ENCODE measurements around the gene ATP5F1D.

Gene ATP5F1D

GRCh38 chr19:1220976-1221903, 20.3 kb upstream of the ATP5F1D start:
- peak; percentile 54 for DNase-seq (ENCODE audit: low spot score)

- DNase-seq (ENCODE audit: low spot score), result no peak
These were observed 19.7 kb upstream of the ATP5F1D start for GRCh38 chr19:1221904-1222255.

GRCh38 chr19:1222394-1222793, 19.2 kb upstream of the ATP5F1D start:
- no peak for DNase-seq (ENCODE audit: low spot score)

GRCh38 chr19:1223018-1223855, 18.3 kb upstream of the ATP5F1D start:
- DNase-seq (ENCODE audit: low spot score), result peak; percentile 75

GRCh38 chr19:1224047-1224825, 17.3 kb upstream of the ATP5F1D start:
- no peak for DNase-seq (ENCODE audit: low spot score)

- no peak for DNase-seq (ENCODE audit: low spot score)
These were observed 16.7 kb upstream of the ATP5F1D start for GRCh38 chr19:1224847-1225246.

- DNase-seq (ENCODE audit: low spot score), result no peak
These were observed 15.9 kb upstream of the ATP5F1D start for GRCh38 chr19:1225440-1226226.

GRCh38 chr19:1226227-1226518, 15.4 kb upstream of the ATP5F1D start:
- DNase-seq (ENCODE audit: low spot score), result no peak

GRCh38 chr19:1226522-1227303, 14.8 kb upstream of the ATP5F1D start:
- no peak for DNase-seq (ENCODE audit: low spot score)

- DNase-seq (ENCODE audit: low spot score), result no peak
These were observed 14.1 kb upstream of the ATP5F1D start for GRCh38 chr19:1227304-1228054.

GRCh38 chr19:1228161-1228957, 13.2 kb upstream of the ATP5F1D start:
- no peak for DNase-seq (ENCODE audit: low spot score)

- no peak for DNase-seq (ENCODE audit: low spot score)
These were observed 12.3 kb upstream of the ATP5F1D start for GRCh38 chr19:1229056-1229923.

- DNase-seq (ENCODE audit: low spot score), result no peak
These were observed 11.4 kb upstream of the ATP5F1D start for GRCh38 chr19:1229924-1230782.

GRCh38 chr19:1230783-1231489, 10.6 kb upstream of the ATP5F1D start:
- DNase-seq (ENCODE audit: low spot score), result no peak

- DNase-seq (ENCODE audit: low spot score), result no peak
These were observed 9.6 kb upstream of the ATP5F1D start for GRCh38 chr19:1231729-1232637.

Measured in SK-N-DZ (cell line).